Dermis blood vessel endothelial cell (primary cell): Measurements from ENCODE around the gene NAT10. TPM values are rescaled to one million over a fixed set of nuclear protein-coding genes. Genes with fewer than 3 reads are reported as not detected.

Experiments used
- DNase-seq: peaks from one replicate; pipeline ENCODE4 v3.0.0; 2010
- total RNA-seq: library from RNA; depleted of rRNA; stranded (reverse); fragments of >200 nt; gene quantifications from 2 replicates; pipeline ENCODE4 v1.2.3, GENCODE V29; 2014

NAT10 gene
- total RNA-seq, 1 donor from 2014 or later: 12.1 TPM

- DNase-seq: no peak
These were observed 86.1 kb downstream of the NAT10 start for GRCh38 chr11:34191578-34191977.

GRCh38 chr11:34192481-34193401 lies 87.3 kb downstream of the NAT10 start:
- DNase-seq: no peak

GRCh38 chr11:34194576-34195335 lies 89.3 kb downstream of the NAT10 start:
- no peak for DNase-seq

Other genes starting within 250 kb of the NAT10 start
- 107 and 149 TPM in 2 replicates for gene LMO2, start 213.6 kb upstream of the NAT10 start, total RNA-seq
- 171 and 319 TPM in 2 replicates for gene CAPRIN1, start 53.9 kb upstream of the NAT10 start, total RNA-seq